ENCODE results near the gene KIF16B.

DNA sequence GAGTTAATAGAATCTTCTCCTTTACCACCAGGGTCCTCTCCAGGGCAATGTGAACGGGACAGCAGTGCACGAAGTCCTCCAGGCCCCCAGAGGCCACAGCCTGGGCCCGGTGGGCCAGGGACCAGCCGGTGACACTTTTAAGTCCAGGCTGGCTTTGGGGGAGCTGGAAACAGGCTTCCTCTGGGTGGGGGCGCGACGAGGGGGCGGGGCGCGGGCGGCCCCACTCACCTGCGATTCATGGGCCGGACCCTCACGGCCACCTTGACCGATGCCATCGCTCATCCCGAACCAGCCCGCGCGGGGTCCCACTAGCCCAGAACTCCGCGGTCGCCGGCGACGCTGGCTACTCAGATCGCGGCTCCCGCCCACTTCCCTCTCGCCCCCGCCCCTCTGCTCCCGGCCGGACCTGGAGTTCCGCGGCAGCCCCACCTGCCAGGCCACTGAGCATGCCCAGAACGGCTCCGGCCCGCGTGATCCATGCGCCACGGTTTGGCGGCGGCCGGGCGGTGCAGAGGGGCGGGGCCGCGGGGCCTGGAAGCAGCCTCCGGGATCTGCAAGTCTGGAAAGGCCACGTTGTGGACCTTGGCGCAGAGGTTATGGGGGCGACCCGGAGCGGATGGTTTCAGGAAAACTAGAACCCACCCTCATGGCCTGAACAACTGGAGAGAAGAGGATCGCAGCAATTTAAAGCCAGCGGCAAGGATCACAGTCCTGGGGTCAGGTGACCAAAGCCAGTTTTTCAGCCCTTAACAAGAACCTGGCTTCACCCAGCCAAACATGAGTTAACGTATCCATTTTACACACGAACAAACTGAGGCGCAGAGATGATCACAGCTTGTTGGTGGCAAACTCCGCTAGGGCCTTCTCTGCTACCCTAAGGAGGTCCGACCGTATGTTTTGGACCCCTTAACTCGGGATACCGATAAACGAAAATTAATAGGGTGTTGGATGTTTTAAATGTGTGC, at the start of gene KIF16B:
- TF ChIP-seq POLR2A (IDR thresholded peaks at IDR 0.05) = no peak
- TF ChIP-seq, protein P1, sequence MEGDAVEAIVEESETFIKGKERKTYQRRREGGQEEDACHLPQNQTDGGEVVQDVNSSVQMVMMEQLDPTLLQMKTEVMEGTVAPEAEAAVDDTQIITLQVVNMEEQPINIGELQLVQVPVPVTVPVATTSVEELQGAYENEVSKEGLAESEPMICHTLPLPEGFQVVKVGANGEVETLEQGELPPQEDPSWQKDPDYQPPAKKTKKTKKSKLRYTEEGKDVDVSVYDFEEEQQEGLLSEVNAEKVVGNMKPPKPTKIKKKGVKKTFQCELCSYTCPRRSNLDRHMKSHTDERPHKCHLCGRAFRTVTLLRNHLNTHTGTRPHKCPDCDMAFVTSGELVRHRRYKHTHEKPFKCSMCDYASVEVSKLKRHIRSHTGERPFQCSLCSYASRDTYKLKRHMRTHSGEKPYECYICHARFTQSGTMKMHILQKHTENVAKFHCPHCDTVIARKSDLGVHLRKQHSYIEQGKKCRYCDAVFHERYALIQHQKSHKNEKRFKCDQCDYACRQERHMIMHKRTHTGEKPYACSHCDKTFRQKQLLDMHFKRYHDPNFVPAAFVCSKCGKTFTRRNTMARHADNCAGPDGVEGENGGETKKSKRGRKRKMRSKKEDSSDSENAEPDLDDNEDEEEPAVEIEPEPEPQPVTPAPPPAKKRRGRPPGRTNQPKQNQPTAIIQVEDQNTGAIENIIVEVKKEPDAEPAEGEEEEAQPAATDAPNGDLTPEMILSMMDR (IDR thresholded peaks at IDR 0.05) = no peak

Measured in lower leg skin (tissue), 3 donors.